ENCODE data around the gene MMP10.

The MMP10 gene

DNA sequence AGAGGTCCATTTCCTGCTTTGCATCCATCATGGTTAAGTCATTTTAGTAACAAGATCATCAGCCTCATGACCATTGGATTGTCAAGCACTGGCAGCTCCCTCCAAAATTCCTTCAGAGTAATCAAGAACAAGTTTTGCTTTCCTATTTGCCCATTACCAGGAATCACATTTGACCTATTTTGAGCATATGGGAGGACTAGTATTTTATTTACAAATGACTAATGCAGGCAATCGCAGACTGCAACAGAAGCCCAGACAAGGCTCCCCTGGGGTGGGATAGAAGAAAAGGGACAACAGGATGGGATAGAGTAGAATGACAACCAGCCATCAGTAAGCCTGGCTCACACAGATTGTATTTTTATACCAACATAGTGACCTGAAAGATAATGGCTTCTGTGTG, 9.1 kb downstream of the MMP10 start:
- no peak for DNase-seq (ENCODE audit: low read depth)
- no peak overlapping the region for H3K4me3 ChIP-seq (ENCODE audit: low read depth, low read length)
- TF ChIP-seq, protein P1, sequence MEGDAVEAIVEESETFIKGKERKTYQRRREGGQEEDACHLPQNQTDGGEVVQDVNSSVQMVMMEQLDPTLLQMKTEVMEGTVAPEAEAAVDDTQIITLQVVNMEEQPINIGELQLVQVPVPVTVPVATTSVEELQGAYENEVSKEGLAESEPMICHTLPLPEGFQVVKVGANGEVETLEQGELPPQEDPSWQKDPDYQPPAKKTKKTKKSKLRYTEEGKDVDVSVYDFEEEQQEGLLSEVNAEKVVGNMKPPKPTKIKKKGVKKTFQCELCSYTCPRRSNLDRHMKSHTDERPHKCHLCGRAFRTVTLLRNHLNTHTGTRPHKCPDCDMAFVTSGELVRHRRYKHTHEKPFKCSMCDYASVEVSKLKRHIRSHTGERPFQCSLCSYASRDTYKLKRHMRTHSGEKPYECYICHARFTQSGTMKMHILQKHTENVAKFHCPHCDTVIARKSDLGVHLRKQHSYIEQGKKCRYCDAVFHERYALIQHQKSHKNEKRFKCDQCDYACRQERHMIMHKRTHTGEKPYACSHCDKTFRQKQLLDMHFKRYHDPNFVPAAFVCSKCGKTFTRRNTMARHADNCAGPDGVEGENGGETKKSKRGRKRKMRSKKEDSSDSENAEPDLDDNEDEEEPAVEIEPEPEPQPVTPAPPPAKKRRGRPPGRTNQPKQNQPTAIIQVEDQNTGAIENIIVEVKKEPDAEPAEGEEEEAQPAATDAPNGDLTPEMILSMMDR (IDR thresholded peaks at IDR 0.05; ENCODE audit: insufficient read depth, low read depth, low read length, missing control alignments): no peak

DNA sequence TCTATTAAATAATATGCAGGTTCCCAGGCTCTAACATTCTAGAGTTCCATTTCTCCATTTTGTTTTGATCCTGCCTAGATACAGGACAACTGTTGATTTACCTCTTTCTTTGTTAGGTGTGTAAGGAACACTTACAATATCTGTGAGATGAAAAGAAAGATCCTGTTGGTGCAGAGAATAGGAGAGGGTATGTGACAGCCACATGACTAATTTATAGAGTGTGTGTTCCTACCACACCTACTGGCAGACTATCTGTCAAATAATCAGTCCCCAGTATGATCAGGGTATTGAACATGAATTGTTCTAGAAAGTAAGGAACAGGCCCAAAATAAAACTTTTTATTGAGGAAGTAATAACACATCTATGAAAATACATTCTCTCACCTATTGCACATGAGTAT, 10.2 kb downstream of the MMP10 start:
- TF ChIP-seq, protein P1 (IDR thresholded peaks at IDR 0.05; ENCODE audit: insufficient read depth, low read depth, low read length, missing control alignments): no peak
- no peak overlapping the region for H3K4me3 ChIP-seq (ENCODE audit: low read depth, low read length)
- DNase-seq (ENCODE audit: low read depth): no peak

DNA sequence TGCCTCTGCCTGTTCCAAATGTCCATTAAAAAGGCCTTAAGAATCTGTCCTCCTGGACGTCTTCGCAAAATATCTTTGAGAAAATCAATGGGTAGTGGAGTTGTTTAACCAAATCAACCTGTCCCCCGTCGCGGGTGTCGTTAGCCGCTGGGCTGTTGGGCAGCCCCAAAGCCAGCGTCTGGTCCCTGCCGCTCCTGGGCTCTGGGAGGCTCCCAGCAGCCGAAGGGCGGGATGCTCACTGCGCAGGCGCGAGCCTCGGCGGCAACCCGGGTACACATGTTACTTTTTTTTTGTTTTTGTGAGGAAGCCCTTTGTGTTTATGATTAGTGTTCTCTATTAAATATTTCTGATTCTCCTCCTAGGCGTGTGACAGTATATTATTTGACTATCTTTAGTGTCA, 12.6 kb downstream of the MMP10 start:
- TF ChIP-seq, protein P1 (IDR thresholded peaks at IDR 0.05; ENCODE audit: insufficient read depth, low read depth, low read length, missing control alignments): no peak
- no peak for DNase-seq (ENCODE audit: low read depth)
- H3K4me3 ChIP-seq (ENCODE audit: low read depth, low read length): no peak overlapping the region

DNA sequence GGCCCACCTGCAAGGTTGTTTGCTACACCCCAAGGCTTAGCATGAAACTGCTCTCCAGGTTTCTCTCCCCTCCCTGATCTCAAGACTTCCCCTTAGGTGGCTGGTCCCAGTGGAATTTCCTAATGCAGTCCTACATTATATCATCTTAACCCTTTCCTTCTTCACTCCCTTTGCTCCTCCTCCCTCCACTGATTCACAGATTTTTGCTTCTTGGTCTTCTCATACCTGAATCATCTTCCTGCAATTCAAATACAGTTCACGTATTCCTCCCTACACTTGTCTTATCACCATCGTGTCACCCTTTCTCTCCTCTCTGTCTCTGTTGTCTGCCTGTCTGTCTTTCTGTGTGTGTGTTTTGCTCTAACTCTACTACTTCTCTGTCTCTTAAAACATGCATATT, 17.0 kb downstream of the MMP10 start:
- TF ChIP-seq, protein P1 (IDR thresholded peaks at IDR 0.05; ENCODE audit: insufficient read depth, low read depth, low read length, missing control alignments): no peak

DNA sequence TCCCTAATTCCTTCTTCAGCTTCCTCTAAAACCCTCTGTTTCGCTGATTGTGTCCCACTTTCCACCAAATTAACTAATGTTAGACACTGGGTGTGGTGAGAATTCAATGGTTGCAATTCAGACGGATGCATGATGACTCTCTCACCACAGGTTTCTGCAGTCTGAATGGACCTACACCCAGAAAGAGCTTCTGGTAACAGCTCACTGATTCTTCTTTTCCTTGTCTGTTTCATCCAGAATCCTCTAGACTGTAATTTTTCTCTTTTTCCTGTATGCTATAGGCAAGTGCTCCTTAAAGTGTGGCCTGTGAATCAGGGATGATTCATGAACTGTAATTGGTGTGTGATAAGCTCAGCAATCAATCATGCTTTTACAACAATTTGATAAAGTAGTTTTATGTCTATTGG, 18.1 kb downstream of the MMP10 start:
- TF ChIP-seq, protein P1 (IDR thresholded peaks at IDR 0.05; ENCODE audit: insufficient read depth, low read depth, low read length, missing control alignments): no peak
- H3K4me3 ChIP-seq (ENCODE audit: low read depth, low read length): no peak overlapping the region
- DNase-seq (ENCODE audit: low read depth): no peak

More for the DNA sequence above, 17.0 kb downstream of the MMP10 start:
- H3K4me3 ChIP-seq (ENCODE audit: low read depth, low read length): no peak overlapping the region
- no peak for DNase-seq (ENCODE audit: low read depth)

DNA sequence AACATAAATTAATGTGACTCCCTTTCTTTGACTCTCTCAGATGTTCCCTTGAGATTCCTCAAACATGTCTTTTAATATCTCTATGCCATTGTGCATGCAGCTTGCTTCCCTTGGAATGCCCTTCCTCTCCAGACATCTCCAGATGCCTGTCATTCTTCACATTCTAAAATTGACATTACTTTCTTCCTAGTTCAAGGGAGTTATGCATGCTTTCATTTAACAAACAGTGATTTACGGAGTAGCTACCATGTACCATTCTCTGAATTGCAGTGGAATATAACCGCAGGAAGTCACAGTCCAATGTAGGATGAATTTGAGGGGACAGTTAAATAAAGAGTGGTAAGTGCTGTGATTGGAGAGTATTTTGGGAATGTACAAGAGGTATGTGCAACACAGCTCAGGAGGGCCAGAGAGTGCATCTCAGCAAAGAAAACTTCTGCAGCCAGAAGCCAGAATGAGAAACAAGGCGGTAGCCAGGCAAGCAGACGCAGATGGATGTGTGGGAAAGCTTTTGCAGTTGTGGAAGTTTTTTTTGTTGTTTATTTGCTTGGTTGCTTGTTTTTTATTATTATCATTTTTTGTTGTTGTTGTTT, 18.7 kb downstream of the MMP10 start:
- no peak overlapping the region for H3K4me3 ChIP-seq (ENCODE audit: low read depth, low read length)
- TF ChIP-seq, protein P1 (IDR thresholded peaks at IDR 0.05; ENCODE audit: insufficient read depth, low read depth, low read length, missing control alignments): no peak
- DNase-seq (ENCODE audit: low read depth): no peak
